ENCODE measurements around the gene IPO4. TPM values are rescaled to one million over a fixed set of nuclear protein-coding genes. Genes with fewer than 3 reads are reported as not detected.

The IPO4 gene
- polyA plus RNA-seq, 4 donors = 19.8 to 39.5 (median 31.0) TPM

GRCh38 chr14:24194873-24195185, 6.2 kb upstream of the IPO4 start:
- DNase-seq (ENCODE audit: low read depth in 4 of 4, low spot score in 3 of 4) = no peak

GRCh38 chr14:24194186-24194872, 5.7 kb upstream of the IPO4 start:
- no peak for DNase-seq (ENCODE audit: low read depth in 4 of 4, low spot score in 3 of 4)

GRCh38 chr14:24192933-24193332, 4.3 kb upstream of the IPO4 start:
- no peak for DNase-seq (ENCODE audit: low read depth in 4 of 4, low spot score in 3 of 4)

DNA sequence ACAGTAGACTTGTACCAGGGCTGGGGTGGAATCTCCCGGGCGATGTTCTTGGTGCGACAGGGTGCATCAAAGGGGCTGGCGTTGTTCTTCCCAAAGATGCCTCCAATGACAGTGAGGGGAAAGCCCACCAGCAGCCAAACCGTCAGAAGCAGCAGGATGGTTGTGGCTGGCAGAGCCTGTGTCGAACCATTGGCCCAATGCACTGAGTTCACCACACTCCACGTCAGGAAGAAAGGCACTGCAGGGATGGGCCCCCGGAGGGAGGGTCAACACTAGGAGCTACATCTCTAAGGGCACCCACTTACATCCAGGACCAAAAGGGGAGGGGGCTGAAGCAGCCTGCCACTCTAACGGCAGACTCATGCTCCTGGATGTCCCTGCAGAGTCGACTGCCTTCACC, 1.8 kb upstream of the IPO4 start:
- DNase-seq (ENCODE audit: low read depth in 4 of 4, low spot score in 3 of 4) = no peak

DNA sequence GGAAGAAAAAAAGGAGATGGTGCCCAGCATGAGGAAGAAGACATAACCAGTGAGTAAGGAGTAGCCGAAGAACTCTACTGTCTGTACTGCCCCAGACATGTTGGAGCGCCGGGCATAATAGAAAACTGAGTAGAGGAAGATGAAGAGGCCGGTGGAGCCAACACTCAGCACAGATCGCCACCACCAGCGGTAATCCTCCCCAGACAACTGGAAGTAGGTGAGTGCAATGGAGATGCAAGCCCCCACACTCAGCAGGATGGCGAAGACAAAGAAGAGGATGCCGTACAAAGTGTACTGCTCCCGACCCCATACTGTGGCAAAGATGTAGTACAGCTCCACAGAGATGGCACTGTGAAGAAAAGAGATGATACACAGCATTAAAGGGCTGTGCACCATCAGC, 844 bp upstream of the IPO4 start:
- DNase-seq (ENCODE audit: low read depth in 4 of 4, low spot score in 3 of 4) = no peak

DNA sequence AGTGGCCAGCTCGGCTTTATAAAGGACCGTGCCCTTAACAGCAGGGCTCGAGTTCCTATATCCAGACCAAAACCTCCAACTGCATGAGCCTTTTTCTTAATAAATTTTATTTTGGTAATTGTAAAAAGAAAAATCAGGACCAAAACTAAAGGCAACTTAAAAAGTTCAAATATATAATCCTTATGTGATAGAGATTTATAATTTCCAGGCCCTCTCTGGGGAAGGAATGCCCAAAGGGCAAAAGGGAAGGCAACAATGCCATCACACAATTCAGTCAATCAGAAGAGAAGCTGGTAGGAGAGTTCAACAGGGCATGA, 401 bp upstream of the IPO4 start:
- no peak for DNase-seq (ENCODE audit: low read depth in 4 of 4, low spot score in 3 of 4)

- no peak for DNase-seq (ENCODE audit: low read depth in 4 of 4, low spot score in 3 of 4)
These were observed 1.1 kb downstream of the IPO4 start for GRCh38 chr14:24187539-24187915.

GRCh38 chr14:24186831-24187538, 1.6 kb downstream of the IPO4 start:
- DNase-seq (ENCODE audit: low read depth in 4 of 4, low spot score in 3 of 4) = no peak

DNA sequence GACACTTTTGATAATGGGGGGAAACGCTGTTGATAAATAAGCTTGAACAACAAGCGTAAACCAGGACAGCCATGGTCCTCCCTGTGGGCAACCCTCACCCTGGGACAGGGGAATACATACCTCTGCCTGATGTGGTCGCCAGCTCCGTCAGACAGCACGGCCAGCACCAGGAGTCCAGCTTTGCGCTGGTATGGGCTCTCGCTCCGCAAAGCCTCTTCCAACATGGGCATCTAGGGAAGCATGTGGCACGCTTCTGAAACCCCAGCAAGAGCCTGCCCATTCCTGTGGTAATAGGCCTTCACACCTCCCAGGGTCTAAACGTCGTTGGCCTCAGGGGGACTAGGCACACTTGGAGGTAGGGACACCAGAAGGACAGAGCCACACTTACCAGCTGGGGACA, 2.9 kb downstream of the IPO4 start:
- DNase-seq (ENCODE audit: low read depth in 4 of 4, low spot score in 3 of 4) = no peak

- DNase-seq (ENCODE audit: low read depth in 4 of 4, low spot score in 3 of 4) = no peak
These were observed 3.6 kb downstream of the IPO4 start for GRCh38 chr14:24185026-24185425.

- DNase-seq (ENCODE audit: low read depth in 4 of 4, low spot score in 3 of 4) = no peak
These were observed 4.3 kb downstream of the IPO4 start for GRCh38 chr14:24184104-24184970.

DNA sequence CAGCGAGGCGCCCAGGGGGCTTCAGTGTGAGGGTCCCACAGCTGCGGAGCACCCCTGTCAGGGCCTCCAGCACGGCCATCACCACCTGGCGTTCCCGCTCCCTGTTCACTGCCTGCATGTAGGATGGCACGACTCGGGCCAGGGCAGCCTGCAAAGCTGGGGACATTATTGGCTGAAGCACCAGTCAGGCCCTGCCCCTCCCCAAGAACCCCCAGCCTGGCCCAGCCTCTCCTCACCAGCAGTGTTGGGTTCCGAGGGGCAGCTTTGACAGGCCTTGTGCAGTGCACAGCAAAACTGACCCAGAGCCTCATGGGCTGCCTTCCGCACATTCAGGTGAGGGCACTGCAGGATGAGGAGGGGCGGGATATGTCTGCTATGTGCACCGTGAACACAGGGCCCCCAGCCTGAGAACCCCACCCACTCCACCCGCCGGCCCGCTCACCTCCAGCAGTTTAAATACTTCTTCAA, 5.6 kb downstream of the IPO4 start:
- DNase-seq (ENCODE audit: low read depth in 4 of 4, low spot score in 3 of 4) = no peak

DNA sequence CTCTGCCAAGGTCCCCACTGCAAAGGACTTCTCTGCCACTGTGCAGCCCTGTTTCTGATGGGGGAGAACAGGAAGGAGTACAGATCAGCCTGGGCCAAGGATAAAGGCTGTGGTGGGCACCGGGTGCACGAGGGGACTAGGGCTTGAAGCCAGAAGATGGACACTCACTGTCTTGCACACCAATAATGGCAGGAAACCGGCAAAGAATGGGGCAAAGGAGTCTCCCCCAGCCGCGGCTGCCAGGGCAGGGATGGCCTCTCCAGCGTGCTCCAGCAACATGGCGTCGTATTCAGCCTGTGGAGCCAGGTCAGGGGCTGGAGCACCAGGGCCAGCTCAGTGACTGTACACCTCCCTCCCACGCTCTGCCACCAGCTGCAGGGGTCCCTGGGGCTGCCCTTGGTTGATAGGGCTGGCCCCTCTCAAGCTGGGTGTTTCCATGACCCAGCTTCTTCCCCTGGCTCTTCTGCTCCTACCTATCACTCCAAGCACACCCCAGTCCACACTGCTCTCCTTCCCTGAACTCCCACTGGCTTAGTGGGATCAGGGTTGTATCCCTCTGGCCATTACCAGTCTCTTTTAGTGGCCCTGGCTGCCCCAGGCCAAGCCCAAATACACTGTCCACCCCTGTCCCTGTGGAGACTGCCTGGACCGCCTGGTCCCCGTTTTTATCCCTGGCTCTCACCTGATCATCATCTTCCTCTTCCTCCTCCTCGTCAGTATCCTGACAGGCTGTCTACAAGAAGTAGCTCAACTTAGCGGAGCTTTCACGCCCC, 6.3 kb downstream of the IPO4 start:
- DNase-seq (ENCODE audit: low read depth in 4 of 4, low spot score in 3 of 4) = no peak

- no peak for DNase-seq (ENCODE audit: low read depth in 4 of 4, low spot score in 3 of 4)
These were observed 7.1 kb downstream of the IPO4 start for GRCh38 chr14:24181371-24182077.

- DNase-seq (ENCODE audit: low read depth in 4 of 4, low spot score in 3 of 4) = peak in 1 of 4 donors; percentile 53
These were observed 8.4 kb downstream of the IPO4 start for GRCh38 chr14:24179961-24180796.

- DNase-seq (ENCODE audit: low read depth in 4 of 4, low spot score in 3 of 4) = no peak
These were observed 9.2 kb downstream of the IPO4 start for GRCh38 chr14:24179294-24179960.

- no peak for DNase-seq (ENCODE audit: low read depth in 4 of 4, low spot score in 3 of 4)
These were observed 10.0 kb downstream of the IPO4 start for GRCh38 chr14:24178399-24179178.

DNA sequence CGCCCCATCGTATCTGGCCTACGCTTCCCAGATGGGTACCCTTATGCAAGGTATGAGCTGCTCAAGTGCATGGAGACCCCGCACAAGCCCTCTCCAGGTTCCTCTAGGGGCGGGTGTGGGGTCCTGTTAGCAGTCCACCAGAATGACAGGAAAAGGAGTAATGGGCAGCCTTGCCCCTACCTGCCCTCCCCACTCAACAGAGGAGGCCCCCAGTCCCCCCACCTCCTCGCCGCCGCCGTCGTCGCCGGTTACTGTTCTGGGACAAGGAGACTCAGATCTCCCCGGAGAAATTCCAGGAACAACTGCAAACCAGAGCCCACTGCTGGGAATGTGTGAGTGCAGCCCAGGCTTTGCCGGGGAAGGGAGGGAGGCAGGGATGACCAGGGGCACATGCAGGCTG, 10.7 kb downstream of the IPO4 start:
- no peak for DNase-seq (ENCODE audit: low read depth in 4 of 4, low spot score in 3 of 4)
